ENCODE data around the gene NEU1.

GRCh38 chr6:31898383-31899011 lies 35.9 kb upstream of the NEU1 start:
- TF ChIP-seq CTCF (IDR thresholded peaks at IDR 0.05): no peak
- TF ChIP-seq POLR2AphosphoS5 (IDR thresholded peaks at IDR 0.05; ENCODE audit: insufficient read depth in 1 of 2, low read depth in 1 of 2): peak in 1 of 2 donors; percentile 87

Measured in vagina (tissue), 2 donors.